ENCODE results near the gene S100A16. TPM values are rescaled to one million over a fixed set of nuclear protein-coding genes. Genes with fewer than 3 reads are reported as not detected.
"Not testable (repeated sequence)": the region's sequence is repeated elsewhere in the genome, so short reads cannot be mapped to it uniquely, and the experiment has no call there.

The S100A16 gene
- total RNA-seq, 2 donors from 2014 or later = 62.7 to 85.1 TPM

- TF ChIP-seq CTCF (IDR thresholded peaks at IDR 0.05) = no peak
- no peaks in the 10 kb centered on the region for H3K4me1 ChIP-seq
- no peak for DNase-seq (ENCODE audit: low spot score)
- H3K36me3 ChIP-seq = no peaks in the 10 kb centered on the region
- no peak overlapping the region for H3K27ac ChIP-seq
- no peaks in the 10 kb centered on the region for H3K27me3 ChIP-seq
- no peak overlapping the region for H3K4me3 ChIP-seq
- H3K9me3 ChIP-seq = no peaks in the 10 kb centered on the region
Observed at GRCh38 chr1:153597206-153597605, 15.7 kb downstream of the S100A16 start.

DNA sequence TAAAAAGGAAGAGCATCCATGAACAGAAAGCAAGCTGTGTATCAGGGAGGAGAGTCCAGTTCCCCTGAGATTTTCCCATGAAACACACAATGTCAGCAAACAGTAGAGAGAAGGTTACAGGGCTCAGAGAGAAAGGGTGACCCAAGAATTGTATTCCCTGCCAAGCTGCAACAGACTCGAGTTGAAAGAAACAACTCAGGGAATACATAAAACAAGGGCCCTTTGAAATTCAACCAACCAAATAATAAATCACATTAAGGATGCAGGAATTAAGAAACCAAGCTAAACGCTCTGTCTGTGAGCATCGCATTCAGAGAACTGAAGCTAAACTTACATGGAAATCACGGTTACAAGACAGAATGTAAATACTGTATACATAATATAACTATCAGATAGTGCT, 20.2 kb downstream of the S100A16 start:
- Histone ChIP-seq H3K36me3 (no peaks in the 10 kb centered on the region), H3K27ac (no peak overlapping the region), H3K9me3 (no peaks in the 10 kb centered on the region), H3K27me3 (no peaks in the 10 kb centered on the region), H3K4me3 (no peak overlapping the region), H3K4me1 (no peaks in the 10 kb centered on the region)
- DNase-seq (ENCODE audit: low spot score) = no peak
- no peak for TF ChIP-seq CTCF (IDR thresholded peaks at IDR 0.05)

DNA sequence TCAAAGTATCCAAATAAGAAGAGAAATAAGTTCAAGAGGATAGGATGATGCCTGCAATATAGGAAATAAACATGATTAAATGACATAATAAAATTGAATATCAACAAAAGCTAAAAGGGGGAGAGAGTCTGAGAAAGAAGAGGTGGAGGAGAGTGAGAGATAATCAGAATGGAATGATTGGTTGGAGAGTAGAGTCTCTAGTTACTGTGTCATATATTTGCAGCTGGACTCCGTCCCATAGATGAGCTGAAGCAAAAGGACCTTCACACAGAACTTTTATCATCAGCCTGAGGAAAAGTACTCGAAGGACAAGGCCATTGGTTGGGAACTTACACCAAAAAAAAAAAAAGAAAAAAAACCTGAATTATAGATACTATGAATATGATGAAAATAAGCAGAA, 24.5 kb downstream of the S100A16 start:
- Histone ChIP-seq H3K27ac (no peak overlapping the region), H3K4me1 (peaks cover 0 to 10% of the 10 kb centered on the region in 2 donors), H3K4me3 (no peak overlapping the region), H3K27me3 (no peaks in the 10 kb centered on the region), H3K36me3 (no peaks in the 10 kb centered on the region), H3K9me3 (no peaks in the 10 kb centered on the region)
- TF ChIP-seq CTCF (IDR thresholded peaks at IDR 0.05) = no peak
- DNase-seq (ENCODE audit: low spot score) = no peak

GRCh38 chr1:153588033-153588432, 24.9 kb downstream of the S100A16 start:
- not testable (repeated sequence) for H3K36me3 ChIP-seq; DNase-seq (ENCODE audit: low spot score); H3K9me3 ChIP-seq; H3K4me3 ChIP-seq; H3K27me3 ChIP-seq; H3K27ac ChIP-seq
- H3K4me1 ChIP-seq = peaks cover 0 to 10% of the 10 kb centered on the region in 2 donors

- no peak overlapping the region for H3K27ac ChIP-seq
- H3K4me1 ChIP-seq = peaks cover 0 to 10% of the 10 kb centered on the region in 2 donors
- H3K9me3 ChIP-seq = no peaks in the 10 kb centered on the region
- H3K4me3 ChIP-seq = no peak overlapping the region
- H3K27me3 ChIP-seq = no peaks in the 10 kb centered on the region
- no peak for DNase-seq (ENCODE audit: low spot score)
- no peak for TF ChIP-seq CTCF (IDR thresholded peaks at IDR 0.05)
- H3K36me3 ChIP-seq = no peaks in the 10 kb centered on the region
Observed at GRCh38 chr1:153587314-153587713, 25.6 kb downstream of the S100A16 start.

DNA sequence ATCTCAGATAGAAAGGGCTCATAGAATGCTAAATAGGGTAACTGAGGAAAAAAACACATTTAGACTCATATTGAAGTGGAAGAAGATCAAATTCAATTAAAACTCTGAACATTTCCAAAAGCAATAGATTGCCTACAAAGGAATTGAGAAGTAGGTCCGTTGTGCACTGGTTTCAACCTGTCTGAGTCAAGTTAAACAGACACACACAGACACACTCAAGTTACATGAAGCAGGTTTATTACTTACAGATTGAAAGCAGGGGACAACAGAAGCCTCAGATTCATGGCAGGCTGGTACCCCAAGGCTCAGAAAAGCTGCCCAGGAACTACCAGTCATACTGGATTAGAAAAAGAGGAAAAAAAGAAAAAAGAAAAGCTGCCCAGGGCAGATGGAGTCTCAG, 26.6 kb downstream of the S100A16 start:
- no peak for TF ChIP-seq CTCF (IDR thresholded peaks at IDR 0.05)
- Histone ChIP-seq H3K36me3 (no peaks in the 10 kb centered on the region), H3K27ac (no peak overlapping the region), H3K4me3 (no peak overlapping the region), H3K9me3 (no peaks in the 10 kb centered on the region), H3K4me1 (peaks cover 0 to 10% of the 10 kb centered on the region in 2 donors), H3K27me3 (no peaks in the 10 kb centered on the region)
- DNase-seq (ENCODE audit: low spot score) = no peak
